ENCODE data around the gene CIROP. TPM values are rescaled to one million over a fixed set of nuclear protein-coding genes. Genes with fewer than 3 reads are reported as not detected.

CIROP gene
- total RNA-seq, 1 donor from 2014 or later, result not detected

- no peak overlapping the region for H3K27ac Mint-ChIP-seq
- no peak for TF ChIP-seq CTCF (IDR thresholded peaks at IDR 0.05; ENCODE audit: unreplicated experiment)
- no peak for DNase-seq (ENCODE audit: low spot score, unreplicated experiment)
- no peaks in the 10 kb centered on the region for H3K4me1 Mint-ChIP-seq (ENCODE audit: low read depth)
- no peaks in the 10 kb centered on the region for H3K9me3 Mint-ChIP-seq (ENCODE audit: low read depth)
- H3K36me3 Mint-ChIP-seq (ENCODE audit: insufficient read depth), result peaks cover 1% of the 10 kb centered on the region
- no peaks in the 10 kb centered on the region for H3K27me3 Mint-ChIP-seq
- H3K4me3 Mint-ChIP-seq (ENCODE audit: low read depth), result no peak overlapping the region
These were observed 43.9 kb upstream of the CIROP start for GRCh38 chr14:23148591-23149249.

- DNase-seq (ENCODE audit: low spot score, unreplicated experiment), result no peak
- Mint-ChIP-seq H3K4me3 (ENCODE audit: low read depth) (no peak overlapping the region), H3K9me3 (ENCODE audit: low read depth) (no peaks in the 10 kb centered on the region), H3K4me1 (ENCODE audit: low read depth) (no peaks in the 10 kb centered on the region), H3K27me3 (no peaks in the 10 kb centered on the region), H3K36me3 (ENCODE audit: insufficient read depth) (peaks cover 1% of the 10 kb centered on the region), H3K27ac (no peak overlapping the region)
- no peak for TF ChIP-seq CTCF (IDR thresholded peaks at IDR 0.05; ENCODE audit: unreplicated experiment)
These were observed 42.9 kb upstream of the CIROP start for GRCh38 chr14:23147676-23148075.

- Mint-ChIP-seq H3K27ac (no peak overlapping the region), H3K36me3 (ENCODE audit: insufficient read depth) (peaks cover 1% of the 10 kb centered on the region), H3K9me3 (ENCODE audit: low read depth) (no peaks in the 10 kb centered on the region), H3K27me3 (no peaks in the 10 kb centered on the region), H3K4me3 (ENCODE audit: low read depth) (no peak overlapping the region), H3K4me1 (ENCODE audit: low read depth) (no peaks in the 10 kb centered on the region)
- TF ChIP-seq CTCF (IDR thresholded peaks at IDR 0.05; ENCODE audit: unreplicated experiment), result no peak
- no peak for DNase-seq (ENCODE audit: low spot score, unreplicated experiment)
These were observed 42.2 kb upstream of the CIROP start for GRCh38 chr14:23146980-23147379.

GRCh38 chr14:23146351-23146910 lies 41.6 kb upstream of the CIROP start:
- Mint-ChIP-seq H3K36me3 (ENCODE audit: insufficient read depth) (peaks cover 1% of the 10 kb centered on the region), H3K27me3 (no peaks in the 10 kb centered on the region), H3K4me1 (ENCODE audit: low read depth) (no peaks in the 10 kb centered on the region), H3K4me3 (ENCODE audit: low read depth) (no peak overlapping the region), H3K9me3 (ENCODE audit: low read depth) (no peaks in the 10 kb centered on the region), H3K27ac (no peak overlapping the region)
- no peak for TF ChIP-seq CTCF (IDR thresholded peaks at IDR 0.05; ENCODE audit: unreplicated experiment)
- DNase-seq (ENCODE audit: low spot score, unreplicated experiment), result no peak

- Mint-ChIP-seq H3K27ac (no peak overlapping the region), H3K27me3 (no peaks in the 10 kb centered on the region), H3K9me3 (ENCODE audit: low read depth) (no peaks in the 10 kb centered on the region), H3K36me3 (ENCODE audit: insufficient read depth) (peaks cover 1% of the 10 kb centered on the region), H3K4me3 (ENCODE audit: low read depth) (no peak overlapping the region), H3K4me1 (ENCODE audit: low read depth) (no peaks in the 10 kb centered on the region)
- no peak for DNase-seq (ENCODE audit: low spot score, unreplicated experiment)
- TF ChIP-seq CTCF (IDR thresholded peaks at IDR 0.05; ENCODE audit: unreplicated experiment), result no peak
These were observed 41.1 kb upstream of the CIROP start for GRCh38 chr14:23145794-23146350.

Data from progenitor cell of endocrine pancreas (in vitro differentiated cells).